ENCODE results near the gene MICU2. TPM values are rescaled to one million over a fixed set of nuclear protein-coding genes. Genes with fewer than 3 reads are reported as not detected.

The MICU2 gene
- total RNA-seq, 4 donors from 2014 or later: 83.3 to 130 (median 97.0) TPM

DNA sequence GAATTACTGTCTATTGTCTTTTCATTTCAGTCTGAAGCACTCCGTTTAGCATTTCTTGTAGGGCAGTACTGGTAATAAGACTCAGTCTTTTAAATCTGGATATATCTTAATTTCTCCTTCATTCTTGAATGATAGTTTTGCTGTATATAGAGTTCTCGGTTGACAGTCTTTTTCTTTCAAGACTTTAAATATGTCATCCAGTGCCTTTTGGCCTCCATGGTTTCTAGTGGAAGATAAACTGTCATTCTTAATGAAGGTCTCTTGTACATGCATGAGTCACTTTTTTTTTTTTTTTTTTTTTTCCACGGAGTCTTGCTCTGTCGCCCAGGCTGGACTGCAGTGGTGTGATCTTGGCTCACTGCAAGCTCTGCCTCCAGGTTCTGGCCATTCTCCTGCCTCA, 117.6 kb downstream of the MICU2 start:
- TF ChIP-seq POLR2AphosphoS5 (IDR thresholded peaks at IDR 0.05): no peak
- no peak for TF ChIP-seq POLR2A (IDR thresholded peaks at IDR 0.05)
- no peak for TF ChIP-seq CTCF (IDR thresholded peaks at IDR 0.05)
- TF ChIP-seq EP300 (IDR thresholded peaks at IDR 0.05): no peak
- WGBS: 98% methylated on average over 4 of the region's 4 CpGs
- H3K4me3 ChIP-seq: no peak overlapping the region
- H3K27me3 ChIP-seq: no peaks in the 10 kb centered on the region
- no peak overlapping the region for H3K27ac ChIP-seq
- peaks cover 17% of the 10 kb centered on the region for H3K36me3 ChIP-seq
- peaks cover 13% of the 10 kb centered on the region for H3K9me3 ChIP-seq
- no peak for DNase-seq (ENCODE audit: low spot score in 2 of 2)
- H3K4me1 ChIP-seq: no peaks in the 10 kb centered on the region

GRCh38 chr13:21483748-21484147, 120.2 kb downstream of the MICU2 start:
- TF ChIP-seq CTCF (IDR thresholded peaks at IDR 0.05) (no peak), POLR2A (IDR thresholded peaks at IDR 0.05) (no peak), EP300 (IDR thresholded peaks at IDR 0.05) (no peak), POLR2AphosphoS5 (IDR thresholded peaks at IDR 0.05) (no peak)
- WGBS: 93% methylated on average over 24 of the region's 24 CpGs
- Histone ChIP-seq H3K36me3 (peaks cover under 1% of the 10 kb centered on the region), H3K27ac (no peak overlapping the region), H3K4me3 (no peak overlapping the region), H3K9me3 (peaks cover 13% of the 10 kb centered on the region), H3K27me3 (no peaks in the 10 kb centered on the region), H3K4me1 (peaks cover 8% of the 10 kb centered on the region)
- DNase-seq (ENCODE audit: low spot score in 2 of 2): no peak

DNA sequence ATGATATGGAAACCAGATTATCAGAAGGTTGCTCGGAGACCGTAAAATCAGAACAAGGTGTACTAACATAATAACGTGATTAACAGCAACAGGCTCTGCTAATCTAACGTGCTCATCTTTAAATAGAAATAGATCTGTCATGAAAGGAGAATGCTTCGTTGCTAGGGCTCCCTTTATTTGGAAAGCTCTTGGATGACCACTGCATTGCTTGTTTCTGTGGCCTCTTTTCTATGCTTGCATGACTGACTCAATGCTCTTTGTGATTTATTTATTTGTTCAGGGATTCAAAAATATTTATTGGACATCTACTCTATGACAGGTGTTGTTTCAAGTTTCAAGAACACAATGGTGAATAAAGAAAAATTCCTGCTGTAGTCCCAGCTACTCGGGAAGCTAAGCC, 122.6 kb downstream of the MICU2 start:
- no peak overlapping the region for H3K27ac ChIP-seq

DNA sequence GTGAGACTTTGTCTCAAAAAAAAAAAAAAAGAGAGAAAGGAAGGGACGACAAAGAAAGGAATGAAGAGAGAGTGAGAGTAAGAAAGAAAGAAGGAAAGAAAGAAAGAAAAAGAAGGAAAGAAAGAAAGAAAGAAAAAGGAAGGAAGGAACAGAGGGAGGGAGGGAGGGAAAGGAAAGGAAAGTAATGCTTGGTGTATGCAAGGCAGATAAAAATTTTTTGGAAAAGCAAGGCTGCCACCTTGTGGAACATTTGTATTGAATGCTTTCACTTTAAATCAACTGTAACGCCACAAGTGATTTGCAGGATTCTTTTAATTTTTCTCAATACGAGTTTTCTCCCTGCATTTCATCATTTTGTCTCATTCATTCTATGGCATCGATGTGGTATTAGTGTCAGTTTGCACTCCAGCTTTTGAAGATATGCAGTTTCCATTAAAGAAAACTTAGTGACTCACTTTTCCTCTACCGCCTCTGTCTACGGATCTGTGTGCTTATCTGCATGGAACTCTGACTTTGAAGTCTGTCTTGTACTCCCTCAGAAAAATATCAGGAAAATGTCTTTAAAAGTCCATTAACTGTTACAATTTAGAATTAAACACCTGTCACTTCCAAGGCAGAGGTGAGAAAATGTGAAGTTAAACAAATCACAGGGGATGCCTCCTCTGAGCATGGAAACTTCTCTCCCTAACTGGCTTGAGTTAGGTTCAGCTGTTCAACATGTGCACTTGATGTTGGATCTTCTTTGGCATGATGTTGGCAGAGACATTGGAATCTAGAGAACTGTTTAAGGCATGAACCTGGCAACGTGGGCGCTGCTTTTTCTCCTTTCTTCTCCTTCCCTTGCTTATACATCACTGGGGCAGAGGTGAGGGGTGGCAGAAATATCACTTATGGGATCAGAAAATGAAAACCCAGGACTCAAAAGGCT, 124.8 kb downstream of the MICU2 start:
- H3K4me1 ChIP-seq: peaks cover 21% of the 10 kb centered on the region
- no peaks in the 10 kb centered on the region for H3K9me3 ChIP-seq
- no peak for TF ChIP-seq POLR2AphosphoS5 (IDR thresholded peaks at IDR 0.05)
- no peak for TF ChIP-seq POLR2A (IDR thresholded peaks at IDR 0.05)
- TF ChIP-seq CTCF (IDR thresholded peaks at IDR 0.05): peak; percentile 34 to 40
- no peaks in the 10 kb centered on the region for H3K27me3 ChIP-seq
- DNase-seq (ENCODE audit: low spot score in 2 of 2): no peak
- H3K36me3 ChIP-seq: no peaks in the 10 kb centered on the region
- peak overlapping the region; percentile 29 for H3K4me3 ChIP-seq
- 20% methylated on average over 8 of the region's 8 CpGs for WGBS
- H3K27ac ChIP-seq: no peak overlapping the region

More for the DNA sequence above, 122.6 kb downstream of the MICU2 start:
- DNase-seq (ENCODE audit: low spot score in 2 of 2): no peak
- Histone ChIP-seq H3K27me3 (no peaks in the 10 kb centered on the region), H3K4me3 (no peak overlapping the region), H3K9me3 (peaks cover 4% of the 10 kb centered on the region), H3K4me1 (peaks cover 21% of the 10 kb centered on the region), H3K36me3 (no peaks in the 10 kb centered on the region)
- 49% methylated on average over 6 of the region's 6 CpGs for WGBS
- TF ChIP-seq POLR2AphosphoS5 (IDR thresholded peaks at IDR 0.05) (no peak), POLR2A (IDR thresholded peaks at IDR 0.05) (no peak), EP300 (IDR thresholded peaks at IDR 0.05) (no peak), CTCF (IDR thresholded peaks at IDR 0.05) (no peak)

DNA sequence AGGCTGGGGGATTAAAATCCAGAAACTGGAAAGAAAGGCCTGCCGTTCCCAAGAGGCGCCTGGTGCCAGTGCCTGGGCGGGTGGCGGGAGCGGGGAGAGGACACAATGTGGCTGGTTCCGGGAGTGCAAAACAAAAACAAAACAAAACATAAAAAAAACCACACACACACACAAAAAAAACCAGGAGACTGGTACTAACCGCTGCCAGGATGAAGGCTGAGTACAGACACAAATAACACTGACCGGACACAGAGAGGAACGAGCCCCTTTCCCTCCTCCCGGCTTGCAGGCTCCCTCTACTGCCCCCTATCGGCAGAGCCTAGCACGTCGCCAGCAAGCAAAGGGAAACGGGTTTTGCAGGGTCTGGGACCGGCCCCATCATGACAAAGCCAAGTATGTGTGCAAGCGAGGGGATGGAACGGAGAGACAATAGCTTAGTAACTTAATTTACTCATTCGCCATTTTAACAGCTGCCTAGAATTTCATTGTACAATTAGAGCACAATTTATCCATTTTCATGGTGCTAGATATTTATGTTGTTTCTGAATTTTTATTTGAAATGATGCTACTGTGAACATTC, 127.0 kb downstream of the MICU2 start:
- WGBS: 6% methylated on average over 18 of the region's 18 CpGs
- no peaks in the 10 kb centered on the region for H3K36me3 ChIP-seq
- H3K27ac ChIP-seq: no peak overlapping the region
- TF ChIP-seq POLR2A (IDR thresholded peaks at IDR 0.05) (no peak), POLR2AphosphoS5 (IDR thresholded peaks at IDR 0.05) (no peak), EP300 (IDR thresholded peaks at IDR 0.05) (no peak), CTCF (IDR thresholded peaks at IDR 0.05) (peak; percentile 81 to 92)
- peak overlapping the region; percentile 45 for H3K4me3 ChIP-seq
- no peaks in the 10 kb centered on the region for H3K27me3 ChIP-seq
- DNase-seq (ENCODE audit: low spot score in 2 of 2): peak; percentile 89 to 90
- H3K4me1 ChIP-seq: peaks cover 21% of the 10 kb centered on the region
- no peaks in the 10 kb centered on the region for H3K9me3 ChIP-seq

Data from suprapubic skin (tissue), 4 donors.